ENCODE data around the gene SYTL3.

DNA sequence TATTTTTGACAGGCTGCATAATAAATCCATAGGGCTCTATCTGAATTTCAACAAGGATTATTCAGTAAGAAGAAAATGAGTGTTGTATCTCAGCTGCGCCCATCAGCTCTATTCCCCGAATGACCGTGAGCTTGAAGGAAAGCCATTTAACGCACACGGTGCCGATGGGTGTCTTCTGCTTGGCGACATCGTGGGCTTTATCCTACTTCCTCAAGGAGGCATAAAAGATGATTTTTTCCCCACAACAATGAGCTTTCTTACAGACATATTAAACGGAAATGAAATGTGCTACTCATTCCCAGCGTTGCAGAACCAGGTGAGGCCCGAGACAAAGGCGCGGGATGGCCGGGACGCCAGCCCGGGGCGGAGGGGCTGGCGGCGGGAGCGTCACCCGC lies 6.0 kb upstream of the SYTL3 start:
- TF ChIP-seq MXI1 (IDR thresholded peaks at IDR 0.05; ENCODE audit: low read depth, low read length), result no peak
- no peak for TF ChIP-seq FOXJ3 (CRISPR knock-in tag; IDR thresholded peaks at IDR 0.05)
- no peak for TF ChIP-seq CHD2 (IDR thresholded peaks at IDR 0.05; ENCODE audit: low read length, partially characterized antibody)
- TF ChIP-seq FOSL2 (IDR thresholded peaks at IDR 0.05; ENCODE audit: borderline replicate concordance, low read depth), result no peak
- TF ChIP-seq, protein P1, sequence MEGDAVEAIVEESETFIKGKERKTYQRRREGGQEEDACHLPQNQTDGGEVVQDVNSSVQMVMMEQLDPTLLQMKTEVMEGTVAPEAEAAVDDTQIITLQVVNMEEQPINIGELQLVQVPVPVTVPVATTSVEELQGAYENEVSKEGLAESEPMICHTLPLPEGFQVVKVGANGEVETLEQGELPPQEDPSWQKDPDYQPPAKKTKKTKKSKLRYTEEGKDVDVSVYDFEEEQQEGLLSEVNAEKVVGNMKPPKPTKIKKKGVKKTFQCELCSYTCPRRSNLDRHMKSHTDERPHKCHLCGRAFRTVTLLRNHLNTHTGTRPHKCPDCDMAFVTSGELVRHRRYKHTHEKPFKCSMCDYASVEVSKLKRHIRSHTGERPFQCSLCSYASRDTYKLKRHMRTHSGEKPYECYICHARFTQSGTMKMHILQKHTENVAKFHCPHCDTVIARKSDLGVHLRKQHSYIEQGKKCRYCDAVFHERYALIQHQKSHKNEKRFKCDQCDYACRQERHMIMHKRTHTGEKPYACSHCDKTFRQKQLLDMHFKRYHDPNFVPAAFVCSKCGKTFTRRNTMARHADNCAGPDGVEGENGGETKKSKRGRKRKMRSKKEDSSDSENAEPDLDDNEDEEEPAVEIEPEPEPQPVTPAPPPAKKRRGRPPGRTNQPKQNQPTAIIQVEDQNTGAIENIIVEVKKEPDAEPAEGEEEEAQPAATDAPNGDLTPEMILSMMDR (IDR thresholded peaks at IDR 0.05), result no peak
- TF ChIP-seq, protein P2, sequence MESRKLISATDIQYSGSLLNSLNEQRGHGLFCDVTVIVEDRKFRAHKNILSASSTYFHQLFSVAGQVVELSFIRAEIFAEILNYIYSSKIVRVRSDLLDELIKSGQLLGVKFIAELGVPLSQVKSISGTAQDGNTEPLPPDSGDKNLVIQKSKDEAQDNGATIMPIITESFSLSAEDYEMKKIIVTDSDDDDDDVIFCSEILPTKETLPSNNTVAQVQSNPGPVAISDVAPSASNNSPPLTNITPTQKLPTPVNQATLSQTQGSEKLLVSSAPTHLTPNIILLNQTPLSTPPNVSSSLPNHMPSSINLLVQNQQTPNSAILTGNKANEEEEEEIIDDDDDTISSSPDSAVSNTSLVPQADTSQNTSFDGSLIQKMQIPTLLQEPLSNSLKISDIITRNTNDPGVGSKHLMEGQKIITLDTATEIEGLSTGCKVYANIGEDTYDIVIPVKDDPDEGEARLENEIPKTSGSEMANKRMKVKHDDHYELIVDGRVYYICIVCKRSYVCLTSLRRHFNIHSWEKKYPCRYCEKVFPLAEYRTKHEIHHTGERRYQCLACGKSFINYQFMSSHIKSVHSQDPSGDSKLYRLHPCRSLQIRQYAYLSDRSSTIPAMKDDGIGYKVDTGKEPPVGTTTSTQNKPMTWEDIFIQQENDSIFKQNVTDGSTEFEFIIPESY (IDR thresholded peaks at IDR 0.05; ENCODE audit: borderline replicate concordance, low read depth), result no peak
- TF ChIP-seq TAF1 (IDR thresholded peaks at IDR 0.05; ENCODE audit: borderline replicate concordance, low read depth, low read length), result no peak
- TF ChIP-seq GABPA (IDR thresholded peaks at IDR 0.05; ENCODE audit: low read depth), result no peak
- TF ChIP-seq POLR2AphosphoS5 (IDR thresholded peaks at IDR 0.05; ENCODE audit: low read depth, low read length), result no peak
